HG03095 (cell line): ENCODE results near the gene OR2A7.
"Not testable (repeated sequence)": the region's sequence is repeated elsewhere in the genome, so short reads cannot be mapped to it uniquely, and the experiment has no call there.

Experiments used
- ATAC-seq: cut with Tn5 transposase; IDR thresholded peaks from one replicate; pipeline ENCODE4 v1.9.1; 2021; ENCODE audit warnings: moderate library complexity; ENCODE audit not compliant: unreplicated experiment

Gene OR2A7

DNA sequence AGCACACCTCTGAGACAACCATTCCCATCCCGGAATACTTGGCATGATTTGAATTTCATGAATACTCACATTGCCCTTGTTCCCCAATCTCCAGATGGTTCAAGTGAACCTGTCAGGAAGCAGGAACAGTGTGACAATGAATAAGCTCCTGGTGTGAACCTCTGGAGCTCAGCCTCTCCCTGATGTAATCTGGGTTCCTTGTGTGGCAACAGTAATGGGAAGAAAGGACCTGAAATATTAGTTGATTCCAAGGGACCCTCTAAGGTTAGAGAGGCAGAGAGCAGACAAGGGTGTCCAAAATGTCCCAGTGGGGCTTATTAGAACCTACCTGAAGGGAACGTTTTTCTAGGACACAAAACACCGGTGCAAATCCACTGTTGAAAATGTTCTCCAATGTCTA lies 8.5 kb downstream of the OR2A7 start:
- no peak for ATAC-seq

DNA sequence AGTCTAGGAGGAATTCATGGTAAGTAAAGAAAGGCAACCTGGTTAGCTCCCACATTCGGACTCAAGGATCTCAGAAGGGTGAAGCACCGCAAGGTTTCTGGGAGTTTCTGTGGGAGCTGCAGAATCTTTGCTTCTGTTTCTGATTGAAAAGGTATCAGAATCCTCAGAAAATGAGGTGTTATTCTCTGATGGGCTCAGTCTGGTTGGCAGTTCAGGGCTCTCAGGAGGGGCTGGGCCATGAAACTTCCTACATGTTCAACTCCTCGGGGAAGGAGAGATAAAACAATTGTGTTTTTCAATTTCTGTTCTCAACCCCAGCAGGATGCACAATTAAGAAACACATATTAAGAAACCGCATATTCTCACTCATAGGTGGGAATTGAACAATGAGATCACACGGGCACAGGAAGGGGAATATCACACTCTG lies 9.1 kb downstream of the OR2A7 start:
- ATAC-seq: no peak

- not testable (repeated sequence) for ATAC-seq
Measured at GRCh38 chr7:144252307-144252706, 12.3 kb downstream of the OR2A7 start.

DNA sequence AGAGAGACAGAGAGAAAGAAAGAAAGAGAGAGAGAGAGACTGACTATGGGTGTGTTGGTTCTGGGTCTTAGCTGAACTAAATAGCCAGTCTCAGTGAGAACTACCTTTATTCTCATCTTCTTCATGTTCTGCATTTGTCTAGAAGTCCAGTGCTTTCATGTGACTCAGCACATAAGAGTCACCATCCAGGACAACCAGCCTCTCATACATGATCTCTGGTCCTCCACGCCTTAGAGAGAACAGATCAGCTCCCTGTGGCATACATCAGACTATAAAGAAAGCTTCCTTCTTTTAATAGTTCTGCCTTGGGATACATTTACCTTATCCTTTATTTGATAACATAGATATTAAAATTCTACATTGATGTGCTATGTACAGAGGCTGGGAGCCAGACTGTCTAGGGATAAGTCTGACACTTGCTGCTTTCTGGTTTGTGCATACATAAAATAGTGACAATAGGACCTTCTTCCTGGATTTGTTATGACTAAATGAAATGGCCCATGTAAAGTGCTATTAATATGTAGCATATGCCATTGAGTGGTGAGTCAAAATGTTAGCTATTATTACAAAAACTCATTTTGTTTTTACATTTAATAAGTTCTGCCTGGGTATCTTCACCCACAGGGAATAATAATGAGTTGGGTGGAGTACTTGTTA lies 16.8 kb downstream of the OR2A7 start:
- not testable (repeated sequence) for ATAC-seq

- not testable (repeated sequence) for ATAC-seq
Measured at GRCh38 chr7:144246967-144247366, 17.6 kb downstream of the OR2A7 start.

DNA sequence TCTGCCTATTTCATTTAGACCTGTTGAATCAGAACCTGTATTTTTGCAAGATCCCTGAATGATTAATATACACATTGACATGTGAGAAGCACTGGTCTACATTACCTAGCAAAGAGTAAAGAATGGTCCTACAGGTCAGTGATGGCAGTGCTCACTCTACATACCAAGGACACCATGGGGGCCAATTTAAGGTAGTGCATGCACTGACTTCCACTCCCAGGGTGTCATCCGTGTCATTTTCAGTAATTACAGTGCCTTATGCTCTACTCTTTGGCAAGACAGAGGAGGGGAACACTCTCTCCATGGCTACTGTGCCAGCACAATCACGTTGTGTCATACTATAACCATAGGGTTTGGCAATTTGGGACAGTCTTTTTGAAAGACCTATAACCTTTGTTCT lies 19.2 kb downstream of the OR2A7 start:
- ATAC-seq: not testable (repeated sequence)

GRCh38 chr7:144239365-144239764 lies 25.2 kb downstream of the OR2A7 start, which contains the start of gene OR2A42:
Gene OR2A42, minus strand, starts transcription at chr7:144239605. Its CDS starts 6,762 bp downstream, at chr7:144232843.
- not testable (repeated sequence) for ATAC-seq

- not testable (repeated sequence) for ATAC-seq
Measured at GRCh38 chr7:144238530-144239082, 26.0 kb downstream of the OR2A7 start.

GRCh38 chr7:144233039-144233438 lies 31.6 kb downstream of the OR2A7 start:
- not testable (repeated sequence) for ATAC-seq

DNA sequence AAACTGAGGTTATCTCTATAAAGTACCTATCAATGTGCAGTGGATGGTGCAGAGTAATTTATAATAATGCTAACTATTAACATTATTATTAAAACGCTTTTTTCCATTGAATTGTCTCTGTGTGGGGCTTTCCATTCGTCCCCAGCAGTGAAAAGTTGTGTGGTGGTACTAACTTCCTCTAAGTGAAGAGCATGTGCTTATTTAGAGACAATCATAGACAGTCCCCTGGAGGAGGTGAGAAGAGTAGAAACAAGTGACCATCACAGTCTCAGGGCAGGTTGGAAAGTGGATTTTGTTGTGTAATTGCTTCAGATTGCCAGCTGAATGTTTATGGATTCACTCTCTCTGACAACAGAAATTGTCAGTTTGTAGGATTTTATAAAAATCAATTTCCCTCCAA lies 33.6 kb downstream of the OR2A7 start:
- not testable (repeated sequence) for ATAC-seq

DNA sequence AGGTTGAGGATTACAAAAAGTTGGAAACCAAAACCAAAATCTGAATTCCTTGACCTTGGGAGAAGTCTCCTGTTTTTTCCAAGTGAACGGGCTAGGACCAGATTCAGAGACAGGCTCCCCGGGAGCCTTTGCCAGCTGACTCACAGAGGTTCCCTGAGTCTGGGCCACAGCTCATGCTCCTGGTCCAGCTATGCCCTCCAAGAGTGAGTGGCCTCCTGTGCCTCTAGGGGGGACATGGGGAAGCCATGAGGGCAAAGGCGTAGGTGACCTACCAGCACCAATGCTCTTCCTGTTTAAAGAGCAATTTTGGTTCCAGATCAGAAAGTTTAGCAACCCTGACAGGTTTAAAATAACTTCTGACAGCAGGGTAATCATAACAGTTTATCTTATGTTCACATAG lies 35.8 kb downstream of the OR2A7 start:
- not testable (repeated sequence) for ATAC-seq

DNA sequence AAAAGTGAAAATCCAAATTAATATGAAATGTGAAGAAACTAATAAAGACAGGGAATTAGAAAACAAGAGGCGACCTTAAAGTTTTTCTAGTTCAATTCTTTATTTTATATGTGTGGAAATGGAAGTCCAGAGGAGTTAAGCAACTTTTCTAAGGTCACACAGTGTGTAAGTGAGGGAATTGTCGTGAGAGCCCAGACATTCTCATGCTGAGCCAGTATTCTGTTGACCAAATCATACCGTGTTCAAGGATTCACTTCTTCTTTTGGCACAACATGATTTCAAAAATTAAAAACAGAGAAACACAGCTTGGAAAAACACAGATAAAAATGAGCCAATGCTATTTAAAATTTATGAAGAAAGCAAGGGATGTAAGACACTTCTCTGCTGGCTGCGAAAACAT lies 37.7 kb downstream of the OR2A7 start:
- ATAC-seq: not testable (repeated sequence)

- ATAC-seq: not testable (repeated sequence)
Measured at GRCh38 chr7:144223675-144224074, 40.9 kb downstream of the OR2A7 start.

DNA sequence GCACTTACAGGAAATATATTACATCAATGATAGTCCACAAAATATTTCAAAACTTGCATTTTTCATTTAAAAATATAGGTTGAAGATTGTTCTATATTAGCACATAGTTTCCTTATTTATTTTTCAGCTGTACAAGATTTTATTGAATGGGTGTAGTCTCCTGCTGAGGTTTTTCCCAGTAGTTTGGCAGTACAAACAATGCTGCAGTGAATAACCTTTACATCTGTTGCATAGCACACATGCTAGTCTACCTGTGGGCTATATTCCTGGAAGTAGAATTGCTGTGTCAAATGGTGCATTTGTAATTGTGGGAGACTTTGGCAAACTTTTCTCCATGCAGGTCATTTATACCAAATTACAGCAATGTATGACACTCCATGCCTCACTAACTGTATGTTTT lies 44.1 kb downstream of the OR2A7 start:
- ATAC-seq: not testable (repeated sequence)

DNA sequence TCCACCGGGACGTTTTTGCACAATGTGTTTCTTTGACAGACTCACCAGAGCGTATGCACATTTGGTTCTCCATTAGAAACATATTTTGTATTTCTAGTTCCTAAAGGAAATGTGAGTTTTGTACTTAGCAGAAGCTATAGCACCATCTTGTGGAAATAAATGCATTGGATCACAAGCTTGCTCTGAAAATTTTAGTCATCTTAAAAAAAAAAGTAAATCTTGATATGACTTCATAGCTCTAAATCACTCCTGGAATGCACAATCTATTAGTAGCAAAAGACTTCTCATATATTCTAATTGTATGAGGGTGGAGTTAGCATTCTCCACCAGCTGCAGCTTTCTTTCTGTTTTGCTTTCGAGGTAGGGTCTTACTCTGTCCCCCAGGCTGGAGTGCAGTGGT lies 45.4 kb downstream of the OR2A7 start:
- not testable (repeated sequence) for ATAC-seq

GRCh38 chr7:144218581-144218980 lies 46.0 kb downstream of the OR2A7 start:
- not testable (repeated sequence) for ATAC-seq

DNA sequence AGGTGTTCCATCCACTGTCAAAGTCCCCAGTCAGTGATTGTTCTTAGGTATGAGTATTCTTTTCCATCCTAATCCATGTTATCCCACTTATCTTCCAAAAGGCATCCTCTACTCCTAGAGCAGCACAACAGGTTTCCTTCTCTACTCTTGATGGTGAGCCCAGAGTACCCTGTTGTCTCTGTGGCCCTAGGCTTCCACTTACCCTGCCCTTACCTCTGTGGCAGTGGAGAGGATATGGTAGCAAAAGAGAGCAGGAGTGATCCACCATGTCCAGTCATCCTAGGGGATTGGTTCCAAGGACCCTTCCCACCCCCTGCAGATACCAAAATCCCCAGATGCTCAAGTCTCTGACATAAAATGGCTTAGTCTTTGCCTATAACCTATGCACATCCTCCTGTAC lies 47.4 kb downstream of the OR2A7 start:
- ATAC-seq: not testable (repeated sequence)
